Glutamatergic neuron (in vitro differentiated cells): ENCODE data around the gene RPL13. TPM values are rescaled to one million over a fixed set of nuclear protein-coding genes. Genes with fewer than 3 reads are reported as not detected.

Experiments
- DNase-seq: peaks from one replicate; pipeline ENCODE4 v3.0.0; 2022
- H3K27ac Mint-ChIP-seq: one replicate; pipeline ENCODE4 v1.8.0; 2020; ENCODE audit warnings: mild to moderate bottlenecking, mixed read lengths, inconsistent platforms; ENCODE audit not compliant: unreplicated experiment
- H3K27me3 Mint-ChIP-seq: one replicate; pipeline ENCODE4 v1.8.0; 2020; ENCODE audit warnings: mild to moderate bottlenecking, moderate library complexity, mixed read lengths, inconsistent platforms; ENCODE audit not compliant: unreplicated experiment
- H3K36me3 Mint-ChIP-seq: one replicate; pipeline ENCODE4 v1.8.0; 2020; ENCODE audit warnings: mild to moderate bottlenecking, mixed read lengths, inconsistent platforms; ENCODE audit not compliant: unreplicated experiment
- H3K4me1 Mint-ChIP-seq: one replicate; pipeline ENCODE4 v1.8.0; 2020; ENCODE audit warnings: mild to moderate bottlenecking, low read depth, mixed read lengths, inconsistent platforms; ENCODE audit not compliant: unreplicated experiment
- H3K4me3 Mint-ChIP-seq: one replicate; pipeline ENCODE4 v1.8.0; 2020; ENCODE audit warnings: mild to moderate bottlenecking, mixed read lengths, inconsistent platforms; ENCODE audit not compliant: unreplicated experiment
- H3K9me3 Mint-ChIP-seq: one replicate; pipeline ENCODE4 v1.8.0; 2020; ENCODE audit warnings: mild to moderate bottlenecking, moderate library complexity, mixed read lengths, inconsistent platforms; ENCODE audit not compliant: unreplicated experiment
- total RNA-seq: library from RNA; stranded (reverse); fragmentation: NEBNext Ultra II Directional; extraction: Animal tissue kit (Norgen Biotek cat#: 25700); gene quantifications from one replicate; pipeline ENCODE4 v1.2.1, GENCODE V29; 2021; ENCODE audit not compliant: unreplicated experiment
- TF ChIP-seq, protein P1 (sequence below): fragments of 200-600 bp; sonication (generic); IDR thresholded peaks from one replicate; pipeline ENCODE4 v1.5.0; 2021; ENCODE audit not compliant: partially characterized antibody, unreplicated experiment

Gene RPL13
- total RNA-seq, 1 donor from 2014 or later = 893 TPM

DNA sequence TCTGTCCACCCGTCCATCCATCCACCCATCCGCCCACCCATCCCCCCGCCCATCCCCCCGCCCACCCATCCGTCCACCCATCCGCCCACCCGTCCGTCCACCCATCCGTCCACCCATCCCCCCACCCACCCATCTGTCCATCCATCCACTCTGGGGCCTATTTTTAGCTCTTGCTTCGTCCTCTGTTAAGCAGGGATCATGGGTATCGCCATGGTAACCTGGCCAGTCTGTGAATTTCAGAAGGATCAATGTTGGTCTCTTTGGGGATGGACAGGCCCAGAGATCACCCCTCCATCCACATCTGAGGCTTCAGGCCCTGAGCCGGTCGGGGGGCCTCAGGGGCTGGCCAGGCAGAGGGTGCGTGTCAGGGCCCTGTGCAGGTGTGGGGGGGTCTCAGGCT, 37.7 kb downstream of the RPL13 start:
- DNase-seq = peak; percentile 73
- H3K27ac Mint-ChIP-seq = peak overlapping the region; percentile 90

DNA sequence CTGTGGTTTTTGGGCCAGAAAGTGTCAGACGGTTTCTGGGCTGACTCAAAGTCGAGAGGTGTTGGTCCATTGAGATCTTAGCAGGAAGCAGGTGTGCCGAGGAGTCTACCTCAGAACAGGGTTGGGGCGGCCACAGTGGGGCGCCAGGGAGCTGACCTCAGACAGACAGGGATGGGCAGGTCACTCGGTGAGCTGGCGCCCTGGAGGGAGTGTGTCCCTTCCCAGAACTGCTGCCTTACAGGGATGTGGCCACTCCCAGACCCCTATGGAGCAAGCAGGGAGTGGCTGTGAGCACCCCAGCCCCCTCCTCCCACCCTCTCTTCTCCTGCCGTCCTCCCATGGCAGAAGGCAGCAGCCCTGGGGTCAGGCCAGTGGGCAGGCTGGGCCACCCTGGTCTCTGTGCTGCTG, 39.0 kb downstream of the RPL13 start:
- TF ChIP-seq, protein P1, sequence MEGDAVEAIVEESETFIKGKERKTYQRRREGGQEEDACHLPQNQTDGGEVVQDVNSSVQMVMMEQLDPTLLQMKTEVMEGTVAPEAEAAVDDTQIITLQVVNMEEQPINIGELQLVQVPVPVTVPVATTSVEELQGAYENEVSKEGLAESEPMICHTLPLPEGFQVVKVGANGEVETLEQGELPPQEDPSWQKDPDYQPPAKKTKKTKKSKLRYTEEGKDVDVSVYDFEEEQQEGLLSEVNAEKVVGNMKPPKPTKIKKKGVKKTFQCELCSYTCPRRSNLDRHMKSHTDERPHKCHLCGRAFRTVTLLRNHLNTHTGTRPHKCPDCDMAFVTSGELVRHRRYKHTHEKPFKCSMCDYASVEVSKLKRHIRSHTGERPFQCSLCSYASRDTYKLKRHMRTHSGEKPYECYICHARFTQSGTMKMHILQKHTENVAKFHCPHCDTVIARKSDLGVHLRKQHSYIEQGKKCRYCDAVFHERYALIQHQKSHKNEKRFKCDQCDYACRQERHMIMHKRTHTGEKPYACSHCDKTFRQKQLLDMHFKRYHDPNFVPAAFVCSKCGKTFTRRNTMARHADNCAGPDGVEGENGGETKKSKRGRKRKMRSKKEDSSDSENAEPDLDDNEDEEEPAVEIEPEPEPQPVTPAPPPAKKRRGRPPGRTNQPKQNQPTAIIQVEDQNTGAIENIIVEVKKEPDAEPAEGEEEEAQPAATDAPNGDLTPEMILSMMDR = peak; percentile 31
- DNase-seq = peak; percentile 83

More for the DNA sequence above, 37.7 kb downstream of the RPL13 start:
- Mint-ChIP-seq H3K4me3 (peak overlapping the region; percentile 28), H3K27me3 (peaks cover 17% of the 10 kb centered on the region), H3K4me1 (peaks cover 21% of the 10 kb centered on the region), H3K9me3 (peaks cover 17% of the 10 kb centered on the region), H3K36me3 (no peaks in the 10 kb centered on the region)
- TF ChIP-seq, protein P1 = no peak

DNA sequence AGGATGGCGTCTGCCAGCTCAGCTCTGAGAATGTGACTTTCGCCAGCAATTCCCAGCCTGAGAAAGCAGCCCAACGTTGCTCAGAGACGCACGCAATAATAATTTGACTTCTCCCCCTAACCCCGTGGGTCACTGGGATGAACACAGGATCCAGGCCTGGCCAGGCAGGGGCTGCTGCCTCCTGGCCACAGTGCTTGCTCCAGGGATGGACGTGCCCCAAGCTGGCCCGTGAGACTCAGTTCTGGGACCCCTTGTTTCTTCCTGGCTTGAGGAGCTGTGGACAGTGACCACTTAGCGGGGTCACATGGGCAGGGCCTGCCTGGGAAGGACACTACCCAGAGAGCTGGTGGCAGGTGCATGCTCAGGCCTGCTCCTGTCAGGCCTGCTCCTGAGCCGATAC, 39.4 kb downstream of the RPL13 start:
- H3K36me3 Mint-ChIP-seq = no peaks in the 10 kb centered on the region
- peak overlapping the region; percentile 73 for H3K27ac Mint-ChIP-seq
- TF ChIP-seq, protein P1 = no peak
- H3K4me1 Mint-ChIP-seq = peaks cover 21% of the 10 kb centered on the region
- H3K9me3 Mint-ChIP-seq = peaks cover 15% of the 10 kb centered on the region
- no peak for DNase-seq
- peaks cover 17% of the 10 kb centered on the region for H3K27me3 Mint-ChIP-seq
- no peak overlapping the region for H3K4me3 Mint-ChIP-seq

More for the DNA sequence above, 39.0 kb downstream of the RPL13 start:
- peak overlapping the region; percentile 78 for H3K4me3 Mint-ChIP-seq
- H3K36me3 Mint-ChIP-seq = no peaks in the 10 kb centered on the region
- H3K9me3 Mint-ChIP-seq = peaks cover 15% of the 10 kb centered on the region
- peak overlapping the region; percentile 94 for H3K27ac Mint-ChIP-seq
- peaks cover 21% of the 10 kb centered on the region for H3K4me1 Mint-ChIP-seq
- peaks cover 17% of the 10 kb centered on the region for H3K27me3 Mint-ChIP-seq

DNA sequence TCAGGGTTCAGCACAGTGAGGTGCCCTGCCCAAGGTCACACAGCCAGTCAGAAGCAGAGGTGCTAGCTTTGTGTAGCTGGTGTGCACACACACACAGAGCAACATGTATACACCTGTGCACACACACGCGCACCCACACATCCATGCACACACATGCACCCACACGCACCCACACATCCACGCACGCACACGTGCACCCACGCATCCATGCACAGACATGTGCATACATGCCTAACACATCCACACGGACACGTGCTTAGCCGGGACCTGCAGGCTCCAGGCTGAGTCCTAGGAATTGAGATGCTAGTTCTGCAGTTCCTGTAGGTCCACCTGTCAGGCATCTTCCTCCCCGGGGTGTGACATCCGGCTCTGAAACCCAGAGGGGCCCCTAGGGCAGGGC, 39.9 kb downstream of the RPL13 start:
- H3K36me3 Mint-ChIP-seq = no peaks in the 10 kb centered on the region
- peak; percentile 10 for DNase-seq
- peaks cover 17% of the 10 kb centered on the region for H3K27me3 Mint-ChIP-seq
- H3K9me3 Mint-ChIP-seq = peaks cover 15% of the 10 kb centered on the region
- no peak overlapping the region for H3K4me3 Mint-ChIP-seq
- TF ChIP-seq, protein P1 = no peak
- H3K27ac Mint-ChIP-seq = peak overlapping the region; percentile 73
- peaks cover 21% of the 10 kb centered on the region for H3K4me1 Mint-ChIP-seq

DNA sequence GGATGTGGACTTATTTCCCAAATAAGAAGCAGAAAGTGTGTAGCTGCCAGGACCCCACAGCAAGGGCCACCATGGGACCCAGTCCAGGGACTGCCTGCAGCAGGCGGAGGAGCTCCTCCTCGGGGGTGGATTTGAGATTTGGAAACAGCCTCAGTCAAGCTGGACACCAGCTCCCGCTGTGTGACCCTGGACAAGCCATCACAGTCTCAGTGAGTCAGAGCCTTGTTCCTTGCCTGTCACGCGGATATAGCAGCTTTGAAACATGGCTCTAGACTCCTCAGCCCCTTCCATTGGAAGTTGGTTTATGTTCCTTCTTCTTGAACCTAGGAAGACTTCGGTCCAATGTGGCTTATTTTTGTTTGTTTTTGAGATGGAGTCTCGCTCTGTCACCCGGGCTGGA, 40.5 kb downstream of the RPL13 start:
- no peaks in the 10 kb centered on the region for H3K36me3 Mint-ChIP-seq
- H3K4me1 Mint-ChIP-seq = peaks cover 17% of the 10 kb centered on the region
- H3K4me3 Mint-ChIP-seq = no peak overlapping the region
- peaks cover 13% of the 10 kb centered on the region for H3K27me3 Mint-ChIP-seq
- H3K9me3 Mint-ChIP-seq = peaks cover 11% of the 10 kb centered on the region
- no peak overlapping the region for H3K27ac Mint-ChIP-seq
- TF ChIP-seq, protein P1 = no peak
- no peak for DNase-seq
